ENCODE results near the gene TBCB. TPM values are rescaled to one million over a fixed set of nuclear protein-coding genes. Genes with fewer than 3 reads are reported as not detected.
"Not testable (repeated sequence)": the region's sequence is repeated elsewhere in the genome, so short reads cannot be mapped to it uniquely, and the experiment has no call there.

The TBCB gene
- polyA plus RNA-seq, 1 donor, result 95.3 TPM

DNA sequence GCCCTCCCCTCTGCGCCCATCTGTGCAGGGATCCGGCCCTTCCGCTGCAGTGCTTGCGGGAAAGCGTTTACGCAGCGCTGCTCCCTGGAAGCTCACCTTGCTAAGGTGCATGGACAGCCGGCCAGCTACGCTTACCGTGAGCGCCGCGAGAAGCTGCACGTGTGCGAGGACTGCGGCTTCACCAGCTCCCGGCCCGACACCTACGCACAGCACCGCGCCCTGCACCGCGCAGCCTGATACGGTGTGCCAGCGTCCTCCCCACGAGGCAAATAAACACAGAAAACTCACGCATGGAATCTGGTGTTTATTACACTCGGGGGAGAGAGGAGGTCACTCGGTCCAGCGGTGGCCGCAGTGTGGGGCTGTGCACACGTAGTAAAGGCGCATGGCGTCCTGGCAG, 1.8 kb upstream of the TBCB start:
- peaks cover 13% of the 10 kb centered on the region for H3K4me1 ChIP-seq (ENCODE audit: control insufficient read depth, insufficient read depth, low read length)
- H3K27me3 ChIP-seq (ENCODE audit: control insufficient read depth, insufficient read depth, low read length), result no peaks in the 10 kb centered on the region
- WGBS (ENCODE audit: insufficient coverage, low lambda C conversion rate), result no CpG with 5 or more reads among the region's 34 CpGs
- peak overlapping the region; percentile 91 for H3K4me3 ChIP-seq (ENCODE audit: low read length)
- no peak for DNase-seq
- H3K36me3 ChIP-seq (ENCODE audit: control insufficient read depth, insufficient read depth, low read length), result peaks cover 23% of the 10 kb centered on the region
- no peaks in the 10 kb centered on the region for H3K9me3 ChIP-seq (ENCODE audit: control insufficient read depth, low read depth, low read length)
- no peak overlapping the region for H3K27ac ChIP-seq (ENCODE audit: low read length)

DNA sequence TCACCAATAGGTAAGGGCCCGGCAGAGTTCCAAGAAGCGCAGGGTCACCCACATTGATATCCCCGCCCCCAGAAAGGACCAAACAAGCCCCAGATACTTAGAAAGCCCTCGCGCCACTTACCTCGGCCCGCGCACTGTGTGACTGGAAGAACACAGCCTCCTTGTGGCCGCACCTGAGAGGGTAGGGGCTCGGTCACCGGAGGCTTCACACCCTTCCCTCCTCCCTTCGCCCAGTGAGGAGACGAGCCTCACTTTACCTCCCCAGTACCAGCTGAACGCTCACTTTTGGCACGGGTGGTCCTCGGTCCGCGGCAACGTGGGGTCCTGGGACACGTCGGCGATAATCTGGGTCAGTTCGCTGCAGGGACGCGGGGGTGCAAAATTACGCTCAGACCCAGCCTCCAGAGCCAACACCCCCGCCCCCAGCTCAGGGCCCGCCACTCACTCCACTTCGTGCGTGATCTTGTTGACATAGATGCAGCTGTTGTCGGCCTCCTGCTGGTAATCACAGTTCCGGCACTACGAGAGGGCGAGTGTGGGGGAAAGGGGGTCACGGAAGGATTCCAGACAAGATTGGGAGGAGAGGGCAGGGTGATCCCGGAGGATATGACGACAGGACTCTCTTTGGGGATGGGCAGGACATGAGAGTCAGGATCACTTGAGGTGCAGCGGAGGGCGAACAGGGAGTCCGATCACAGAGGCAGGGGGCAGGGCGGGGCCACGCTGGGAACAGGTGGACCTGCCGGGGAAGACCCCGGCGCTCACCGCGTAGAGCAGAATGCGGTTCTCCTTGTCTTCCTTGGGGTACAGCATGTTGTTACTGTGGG, 1.2 kb upstream of the TBCB start:
- DNase-seq, result peak; percentile 23 to 64
- peak overlapping the region; percentile 91 for H3K4me3 ChIP-seq (ENCODE audit: low read length)
- H3K27ac ChIP-seq (ENCODE audit: low read length), result peak overlapping the region; percentile 95
- no peaks in the 10 kb centered on the region for H3K9me3 ChIP-seq (ENCODE audit: control insufficient read depth, low read depth, low read length)
- no peaks in the 10 kb centered on the region for H3K27me3 ChIP-seq (ENCODE audit: control insufficient read depth, insufficient read depth, low read length)
- peaks cover 28% of the 10 kb centered on the region for H3K36me3 ChIP-seq (ENCODE audit: control insufficient read depth, insufficient read depth, low read length)
- WGBS (ENCODE audit: insufficient coverage, low lambda C conversion rate), result no CpG with 5 or more reads among the region's 48 CpGs
- peaks cover 13% of the 10 kb centered on the region for H3K4me1 ChIP-seq (ENCODE audit: control insufficient read depth, insufficient read depth, low read length)

GRCh38 chr19:36114721-36115452, 381 bp upstream of the TBCB start, which contains the start of gene POLR2I:
Gene POLR2I (minus strand): TSS chr19:36114875. CDS start chr19:36114856, 19 bp downstream.
- peak; percentile 99 to 100 for DNase-seq
- H3K27me3 ChIP-seq (ENCODE audit: control insufficient read depth, insufficient read depth, low read length), result no peaks in the 10 kb centered on the region
- peak within 1 kb of the TSS; percentile 95 for H3K27ac ChIP-seq (ENCODE audit: low read length)
- H3K4me3 ChIP-seq (ENCODE audit: low read length), result peak within 1 kb of the TSS; percentile 91
- no CpG with 5 or more reads among the region's 60 CpGs for WGBS (ENCODE audit: insufficient coverage, low lambda C conversion rate)
- H3K36me3 ChIP-seq (ENCODE audit: control insufficient read depth, insufficient read depth, low read length), result peaks cover 31% of the 10 kb centered on the region
- H3K4me1 ChIP-seq (ENCODE audit: control insufficient read depth, insufficient read depth, low read length), result peaks cover 20% of the 10 kb centered on the region
- H3K9me3 ChIP-seq (ENCODE audit: control insufficient read depth, low read depth, low read length), result no peaks in the 10 kb centered on the region

- no peak overlapping the region for H3K27ac ChIP-seq (ENCODE audit: low read length)
- peak overlapping the region; percentile 91 for H3K4me3 ChIP-seq (ENCODE audit: low read length)
- no peak for DNase-seq
- no peaks in the 10 kb centered on the region for H3K27me3 ChIP-seq (ENCODE audit: control insufficient read depth, insufficient read depth, low read length)
- peaks cover 3% of the 10 kb centered on the region for H3K9me3 ChIP-seq (ENCODE audit: control insufficient read depth, low read depth, low read length)
- peaks cover 28% of the 10 kb centered on the region for H3K4me1 ChIP-seq (ENCODE audit: control insufficient read depth, insufficient read depth, low read length)
- WGBS (ENCODE audit: insufficient coverage, low lambda C conversion rate), result no CpG with 5 or more reads among the region's 1 CpG
- H3K36me3 ChIP-seq (ENCODE audit: control insufficient read depth, insufficient read depth, low read length), result peaks cover 32% of the 10 kb centered on the region
These were observed 1.0 kb downstream of the TBCB start for GRCh38 chr19:36116344-36116637.

- H3K4me1 ChIP-seq (ENCODE audit: control insufficient read depth, insufficient read depth, low read length), result peaks cover 22% of the 10 kb centered on the region
- WGBS (ENCODE audit: insufficient coverage, low lambda C conversion rate), result no CpG with 5 or more reads among the region's 26 CpGs
- peaks cover 3% of the 10 kb centered on the region for H3K9me3 ChIP-seq (ENCODE audit: control insufficient read depth, low read depth, low read length)
- DNase-seq, result peak; percentile 42 to 67
- no peak overlapping the region for H3K27ac ChIP-seq (ENCODE audit: low read length)
- no peak overlapping the region for H3K4me3 ChIP-seq (ENCODE audit: low read length)
- peaks cover 40% of the 10 kb centered on the region for H3K36me3 ChIP-seq (ENCODE audit: control insufficient read depth, insufficient read depth, low read length)
- H3K27me3 ChIP-seq (ENCODE audit: control insufficient read depth, insufficient read depth, low read length), result no peaks in the 10 kb centered on the region
These were observed 5.1 kb downstream of the TBCB start for GRCh38 chr19:36120092-36120983.

- Histone ChIP-seq H3K4me1 (ENCODE audit: control insufficient read depth, insufficient read depth, low read length) (peaks cover 19% of the 10 kb centered on the region), H3K27ac (ENCODE audit: low read length) (no peak overlapping the region), H3K36me3 (ENCODE audit: control insufficient read depth, insufficient read depth, low read length) (peaks cover 46% of the 10 kb centered on the region), H3K4me3 (ENCODE audit: low read length) (no peak overlapping the region), H3K9me3 (ENCODE audit: control insufficient read depth, low read depth, low read length) (peaks cover 3% of the 10 kb centered on the region), H3K27me3 (ENCODE audit: control insufficient read depth, insufficient read depth, low read length) (no peaks in the 10 kb centered on the region)
- no peak for DNase-seq
- no CpG with 5 or more reads among the region's 18 CpGs for WGBS (ENCODE audit: insufficient coverage, low lambda C conversion rate)
These were observed 5.7 kb downstream of the TBCB start for GRCh38 chr19:36120984-36121358.

- Histone ChIP-seq H3K4me1 (ENCODE audit: control insufficient read depth, insufficient read depth, low read length) (peaks cover 15% of the 10 kb centered on the region), H3K4me3 (ENCODE audit: low read length) (no peak overlapping the region), H3K36me3 (ENCODE audit: control insufficient read depth, insufficient read depth, low read length) (peaks cover 46% of the 10 kb centered on the region), H3K27ac (ENCODE audit: low read length) (no peak overlapping the region), H3K9me3 (ENCODE audit: control insufficient read depth, low read depth, low read length) (peaks cover 3% of the 10 kb centered on the region), H3K27me3 (ENCODE audit: control insufficient read depth, insufficient read depth, low read length) (no peaks in the 10 kb centered on the region)
- DNase-seq, result no peak
- 88% methylated on average over 9 of the region's 49 CpGs for WGBS (ENCODE audit: insufficient coverage, low lambda C conversion rate)
These were observed 6.3 kb downstream of the TBCB start for GRCh38 chr19:36121486-36122124.

DNA sequence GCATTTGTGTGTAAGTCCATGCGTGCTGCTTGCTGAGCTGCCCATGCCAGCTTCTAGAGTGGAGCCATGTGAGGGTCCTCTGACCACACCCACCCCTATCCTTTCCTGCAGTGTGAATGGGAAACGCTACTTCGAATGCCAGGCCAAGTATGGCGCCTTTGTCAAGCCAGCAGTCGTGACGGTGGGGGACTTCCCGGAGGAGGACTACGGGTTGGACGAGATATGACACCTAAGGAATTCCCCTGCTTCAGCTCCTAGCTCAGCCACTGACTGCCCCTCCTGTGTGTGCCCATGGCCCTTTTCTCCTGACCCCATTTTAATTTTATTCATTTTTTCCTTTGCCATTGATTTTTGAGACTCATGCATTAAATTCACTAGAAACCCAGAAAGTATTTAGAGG, 10.3 kb downstream of the TBCB start:
- no peaks in the 10 kb centered on the region for H3K27me3 ChIP-seq (ENCODE audit: control insufficient read depth, insufficient read depth, low read length)
- peaks cover 28% of the 10 kb centered on the region for H3K36me3 ChIP-seq (ENCODE audit: control insufficient read depth, insufficient read depth, low read length)
- no CpG with 5 or more reads among the region's 9 CpGs for WGBS (ENCODE audit: insufficient coverage, low lambda C conversion rate)
- no peak for DNase-seq
- H3K9me3 ChIP-seq (ENCODE audit: control insufficient read depth, low read depth, low read length), result peaks cover 3% of the 10 kb centered on the region
- no peak overlapping the region for H3K27ac ChIP-seq (ENCODE audit: low read length)
- H3K4me3 ChIP-seq (ENCODE audit: low read length), result no peak overlapping the region
- H3K4me1 ChIP-seq (ENCODE audit: control insufficient read depth, insufficient read depth, low read length), result peaks cover 2% of the 10 kb centered on the region

GRCh38 chr19:36128392-36128736, 13.1 kb downstream of the TBCB start:
- Histone ChIP-seq H3K4me1 (ENCODE audit: control insufficient read depth, insufficient read depth, low read length) (no peaks in the 10 kb centered on the region), H3K36me3 (ENCODE audit: control insufficient read depth, insufficient read depth, low read length) (peaks cover 16% of the 10 kb centered on the region), H3K27me3 (ENCODE audit: control insufficient read depth, insufficient read depth, low read length) (no peaks in the 10 kb centered on the region), H3K27ac (ENCODE audit: low read length) (peak overlapping the region; percentile 92), H3K9me3 (ENCODE audit: control insufficient read depth, low read depth, low read length) (no peaks in the 10 kb centered on the region), H3K4me3 (ENCODE audit: low read length) (peak overlapping the region; percentile 54)
- 40% methylated on average over 1 of the region's 10 CpGs for WGBS (ENCODE audit: insufficient coverage, low lambda C conversion rate)
- DNase-seq, result peak in 1 of 2 donors; percentile 80

- 100% methylated on average over 1 of the region's 6 CpGs for WGBS (ENCODE audit: insufficient coverage, low lambda C conversion rate)
- not testable (repeated sequence) for H3K27ac ChIP-seq (ENCODE audit: low read length); H3K36me3 ChIP-seq (ENCODE audit: control insufficient read depth, insufficient read depth, low read length); H3K27me3 ChIP-seq (ENCODE audit: control insufficient read depth, insufficient read depth, low read length); H3K4me3 ChIP-seq (ENCODE audit: low read length); H3K9me3 ChIP-seq (ENCODE audit: control insufficient read depth, low read depth, low read length); DNase-seq; H3K4me1 ChIP-seq (ENCODE audit: control insufficient read depth, insufficient read depth, low read length)
These were observed 16.0 kb downstream of the TBCB start for GRCh38 chr19:36131221-36131620.

Measured in large intestine (tissue), 3 donors.